Common myeloid progenitor, CD34-positive (primary cell): Measurements from ENCODE around the gene A4GALT.
A peak's percentile ranks its signal among the peaks of the same experiment; 100 is the strongest.

Experiments
- CTCF ChIA-PET: fragments of 350-600 bp; sonication (Branson Sonifier 250); formaldehyde crosslinking; loops from one replicate; lab custom pipeline; 2021; ENCODE audit warnings: antibody characterized with exemption; lab: Charles Lee
- POLR2A ChIA-PET: fragments of 350-600 bp; sonication (Branson Sonifier 250); formaldehyde crosslinking; loops from one replicate; lab custom pipeline; 2021; ENCODE audit warnings: antibody characterized with exemption; lab: Charles Lee
- DNase-seq, 3 donors: peaks; one replicate each; pipeline versions ENCODE4 v3.0.0 to v3.0.0-alpha.2; 2013
- H3K27ac ChIP-seq, 2 experiments: 1 replicate in 1 of 2; 2 replicates in 1 of 2; pipeline ENCODE4 v1.7.0; 2013; ENCODE audit warnings: inconsistent platforms in 2 of 2, low read length in 2 of 2, mild to moderate bottlenecking in 2 of 2, low read depth in 1 of 2, moderate library complexity in 1 of 2; ENCODE audit not compliant: severe bottlenecking in 2 of 2, insufficient read depth in 1 of 2, poor library complexity in 1 of 2
- H3K27me3 ChIP-seq, 5 experiments: replicated peaks in 2 of 5; 1 replicate in 3 of 5; 2 replicates in 2 of 5; pipeline versions ENCODE4 v1.6.1 to v1.7.0; 2013; ENCODE audit warnings: low read length in 4 of 5, mild to moderate bottlenecking in 2 of 5, moderate library complexity in 2 of 5, inconsistent platforms in 1 of 5; ENCODE audit not compliant: insufficient read depth in 5 of 5, control insufficient read depth in 4 of 5
- H3K36me3 ChIP-seq, 4 experiments: 1 replicate in 2 of 4; 2 replicates in 2 of 4; pipeline versions ENCODE4 v1.6.1 to v1.7.0; 2013; ENCODE audit warnings: low read length in 3 of 4, control low read depth in 1 of 4, mild to moderate bottlenecking in 1 of 4; ENCODE audit not compliant: control insufficient read depth in 4 of 4, insufficient read depth in 4 of 4
- H3K4me1 ChIP-seq, 4 experiments: 1 replicate in 3 of 4; 2 replicates in 1 of 4; pipeline versions ENCODE4 v1.6.1 to v1.7.1; 2013; ENCODE audit warnings: low read length in 3 of 4, mild to moderate bottlenecking in 3 of 4, control low read depth in 1 of 4, inconsistent platforms in 1 of 4, moderate library complexity in 1 of 4; ENCODE audit not compliant: control insufficient read depth in 4 of 4, insufficient read depth in 4 of 4; ENCODE audit errors: control extremely low read depth in 1 of 4
- H3K4me3 ChIP-seq, 7 experiments: 1 replicate in 4 of 7; 2 replicates in 3 of 7; pipeline versions ENCODE4 v1.5.1 to v1.7.0; 2013; ENCODE audit warnings: mild to moderate bottlenecking in 7 of 7, low read length in 6 of 7, moderate library complexity in 6 of 7, inconsistent platforms in 2 of 7, low read depth in 2 of 7, control low read depth in 1 of 7; ENCODE audit not compliant: insufficient read depth in 4 of 7, control insufficient read depth in 1 of 7; ENCODE audit errors: extremely low read depth in 1 of 7
- H3K9me3 ChIP-seq, 5 experiments: 1 replicate in 4 of 5; 2 replicates in 1 of 5; pipeline versions ENCODE4 v1.6.1 to v1.7.1; 2013; ENCODE audit warnings: low read length in 4 of 5, mild to moderate bottlenecking in 2 of 5, inconsistent platforms in 1 of 5, low read depth in 1 of 5, moderate library complexity in 1 of 5; ENCODE audit not compliant: control insufficient read depth in 4 of 5, insufficient read depth in 2 of 5; ENCODE audit errors: control extremely low read depth in 1 of 5
- WGBS: methylation state at CpG from one replicate; pipeline ENCODE4 v1.1.5; 2013; ENCODE audit not compliant: insufficient coverage; 5-methylcytosine and 5-hydroxymethylcytosine counted together

A4GALT gene

GRCh38 chr22:42651134-42651533 lies 69.5 kb downstream of the A4GALT start:
- no peaks in the 10 kb centered on the region for H3K9me3 ChIP-seq
- H3K4me1 ChIP-seq = peaks cover 0 to 34% (median 29%) of the 10 kb centered on the region in 4 experiments
- no peak overlapping the region for H3K27ac ChIP-seq
- POLR2A ChIA-PET = no interaction called here
- no peak for DNase-seq
- no peak overlapping the region for H3K4me3 ChIP-seq
- peaks cover 0 to 3% (median 0%) of the 10 kb centered on the region in 4 experiments for H3K36me3 ChIP-seq
- 87% methylated on average over 4 of the region's 7 CpGs for WGBS
- no peaks in the 10 kb centered on the region for H3K27me3 ChIP-seq
- CTCF ChIA-PET = interaction anchor here (0.6 kb wide), 1 partner anchor 78 kb away, joined by 5 read pairs; no protein-coding TSS in a partner anchor

- POLR2A ChIA-PET = interaction anchor here (0.5 to 1.2 kb wide), 3 partner anchors 12 to 61 kb away, joined by 3 to 5 read pairs (median 3); no protein-coding TSS in a partner anchor
- peak within 1 kb of the TSS; percentile 50 to 80 for H3K27ac ChIP-seq
- peaks cover 0 to 51% (median 45%) of the 10 kb centered on the region in 4 experiments for H3K4me1 ChIP-seq
- CTCF ChIA-PET = no interaction called here
- H3K36me3 ChIP-seq = peaks cover 0 to 4% (median 0%) of the 10 kb centered on the region in 4 experiments
- 17% methylated on average over 44 of the region's 81 CpGs for WGBS
- DNase-seq = peak; percentile 70 to 89 (median 84)
- H3K9me3 ChIP-seq = no peaks in the 10 kb centered on the region
- peak within 1 kb of the TSS; percentile 54 to 98 (median 90) for H3K4me3 ChIP-seq
- H3K27me3 ChIP-seq = no peaks in the 10 kb centered on the region
Measured at GRCh38 chr22:42649246-42650099, 71.2 kb downstream of the A4GALT start, which contains the start of gene CYB5R3. Gene CYB5R3, minus strand, starts transcription at chr22:42649392. Its CDS starts 77 bp downstream, at chr22:42649315.

- ChIA-PET POLR2A (interaction anchor here (0.5 to 1.2 kb wide), 3 partner anchors 12 to 62 kb away, joined by 3 to 5 read pairs (median 3); no protein-coding TSS in a partner anchor), CTCF (no interaction called here)
- H3K27ac ChIP-seq = peak overlapping the region in 1 of 2 experiments; percentile 80
- H3K27me3 ChIP-seq = no peaks in the 10 kb centered on the region
- H3K9me3 ChIP-seq = no peaks in the 10 kb centered on the region
- DNase-seq = peak in 2 of 3 donors; percentile 60 to 67
- WGBS = 7% methylated on average over 29 of the region's 49 CpGs
- H3K4me3 ChIP-seq = peak overlapping the region; percentile 46 to 98 (median 90)
- H3K36me3 ChIP-seq = peaks cover 0 to 4% (median 0%) of the 10 kb centered on the region in 4 experiments
- peaks cover 0 to 58% (median 54%) of the 10 kb centered on the region in 4 experiments for H3K4me1 ChIP-seq
Measured at GRCh38 chr22:42648368-42649245, 72.1 kb downstream of the A4GALT start.

- 91% methylated on average over 4 of the region's 4 CpGs for WGBS
- H3K4me3 ChIP-seq = peak overlapping the region in 6 of 7 experiments; percentile 3 to 98 (median 90)
- DNase-seq = no peak
- peaks cover 0 to 4% (median 0%) of the 10 kb centered on the region in 4 experiments for H3K36me3 ChIP-seq
- H3K9me3 ChIP-seq = no peaks in the 10 kb centered on the region
- ChIA-PET POLR2A (no interaction called here), CTCF (interaction anchor here (1.3 to 1.8 kb wide), 3 partner anchors 10 to 172 kb away, joined by 3 to 8 read pairs (median 4); no protein-coding TSS in a partner anchor)
- peak overlapping the region in 1 of 2 experiments; percentile 80 for H3K27ac ChIP-seq
- no peaks in the 10 kb centered on the region for H3K27me3 ChIP-seq
- peaks cover 0 to 63% (median 60%) of the 10 kb centered on the region in 4 experiments for H3K4me1 ChIP-seq
Measured at GRCh38 chr22:42648017-42648367, 72.7 kb downstream of the A4GALT start.

- peaks cover 0 to 74% (median 71%) of the 10 kb centered on the region in 4 experiments for H3K4me1 ChIP-seq
- H3K4me3 ChIP-seq = peak overlapping the region in 5 of 7 experiments; percentile 1 to 57 (median 32)
- POLR2A ChIA-PET = no interaction called here
- no peak for DNase-seq
- H3K27ac ChIP-seq = peak overlapping the region in 1 of 2 experiments; percentile 43
- H3K9me3 ChIP-seq = no peaks in the 10 kb centered on the region
- WGBS = 31% methylated on average over 14 of the region's 16 CpGs
- no peaks in the 10 kb centered on the region for H3K27me3 ChIP-seq
- CTCF ChIA-PET = interaction anchor here (0.8 to 1.8 kb wide), 5 partner anchors 9 to 173 kb away, joined by 3 to 8 read pairs (median 4); no protein-coding TSS in a partner anchor
- peaks cover 0 to 4% (median 0%) of the 10 kb centered on the region in 4 experiments for H3K36me3 ChIP-seq
Measured at GRCh38 chr22:42646569-42647525, 73.8 kb downstream of the A4GALT start.
